NT2/D1 (cell line): Measurements from ENCODE around the gene RETREG3.

Experiments
- SUZ12 ChIP-seq: IDR thresholded peaks from 2 replicates; pipeline ENCODE4 v1.6.1; 2011; ENCODE audit not compliant: insufficient read length, insufficient read depth; ENCODE audit errors: extremely low read depth
- ZNF274 ChIP-seq: IDR thresholded peaks from 2 replicates; pipeline ENCODE4 v1.6.1; 2011; ENCODE audit warnings: mild to moderate bottlenecking, low read depth, low read length

DNA sequence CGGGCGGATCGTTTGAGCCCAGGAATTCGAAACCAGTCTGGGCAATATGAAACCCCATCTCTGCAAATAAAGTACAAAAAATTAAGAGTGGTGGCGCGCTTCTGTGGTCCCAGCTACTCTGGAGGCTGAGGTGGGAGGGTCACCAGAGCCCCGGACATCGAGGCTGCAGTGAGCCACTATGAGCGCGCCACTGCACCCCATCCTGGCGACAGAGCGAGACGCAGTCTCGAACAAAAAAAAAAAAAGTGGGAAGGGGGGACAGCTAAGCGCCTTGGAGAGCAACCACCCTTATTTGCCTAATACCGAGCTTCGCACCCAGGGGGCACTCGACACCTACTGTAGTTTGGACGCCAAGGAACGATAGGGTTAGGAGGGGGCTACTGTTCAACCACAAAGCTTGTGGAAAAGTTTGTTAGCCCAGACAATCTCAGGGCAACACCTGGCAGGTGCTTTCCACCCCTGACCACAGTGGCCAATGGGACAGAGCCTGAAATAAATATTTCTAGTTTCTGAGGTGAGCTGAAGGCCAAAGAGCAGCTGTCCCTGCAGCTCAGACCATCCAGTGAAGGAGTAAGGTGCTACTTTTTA is 30.8 kb downstream of the RETREG3 start:
- TF ChIP-seq SUZ12 (no peak), ZNF274 (no peak)
